SH-SY5Y (cell line): ENCODE results near the gene PLEKHA7.

Experiments
- GATA2 ChIP-seq: IDR thresholded peaks from 2 replicates; pipeline ENCODE4 v1.6.1; 2011; ENCODE audit warnings: mild to moderate bottlenecking, low read depth, low read length
- GATA3 ChIP-seq: IDR thresholded peaks from 2 replicates; pipeline ENCODE4 v1.6.1; 2011; ENCODE audit warnings: low read depth, mild to moderate bottlenecking, low read length, moderate library complexity

DNA sequence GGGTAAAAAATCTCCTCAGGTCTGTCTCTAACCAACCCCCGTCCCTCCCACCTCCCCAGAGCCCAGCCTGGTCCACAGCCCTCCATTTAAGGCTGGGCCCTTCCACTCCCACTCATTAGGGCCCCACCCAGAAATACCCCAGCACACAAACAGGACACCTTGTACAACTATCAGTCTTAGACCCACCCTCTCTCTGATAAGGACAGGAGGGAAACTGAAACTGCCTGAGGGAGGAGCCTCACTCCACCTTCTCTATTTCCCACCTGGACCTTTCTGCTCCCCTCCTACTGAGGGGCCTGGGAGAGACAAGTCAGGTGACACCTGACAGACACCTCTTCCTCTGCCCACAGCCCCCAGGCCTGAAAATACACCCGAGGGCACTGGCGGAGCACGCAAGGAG is 90.2 kb downstream of the PLEKHA7 start:
- TF ChIP-seq GATA2 = no peak
- TF ChIP-seq GATA3 = no peak
